OCI-LY1 (cell line): ENCODE results near the gene HUNK.

ENCODE experiments used
- H2AFZ ChIP-seq: fragments of 200-600 bp; sonication (generic), shearing (Covaris generic); 2 replicates; pipeline ENCODE4 v1.6.0; 2014; ENCODE audit warnings: antibody characterized with exemption, mild to moderate bottlenecking, low read length
- H3F3A ChIP-seq: fragments of 200-600 bp; sonication (generic), shearing (Covaris generic); 2 replicates; pipeline ENCODE4 v1.6.0; 2014; ENCODE audit warnings: mild to moderate bottlenecking, antibody characterized with exemption, low read length, moderate library complexity; ENCODE audit not compliant: insufficient read depth
- H3K27ac ChIP-seq: fragments of 200-600 bp; sonication (generic); 2 replicates; pipeline ENCODE4 v1.5.1; 2014; ENCODE audit warnings: low read length, mixed run types, mild to moderate bottlenecking, low read depth; ENCODE audit not compliant: poor library complexity, severe bottlenecking
- H3K27me3 ChIP-seq: fragments of 200-600 bp; sonication (generic); 2 replicates; pipeline ENCODE4 v1.6.0; 2014; ENCODE audit warnings: antibody characterized with exemption, mild to moderate bottlenecking, low read length, moderate library complexity; ENCODE audit not compliant: insufficient read depth
- H3K36me3 ChIP-seq: fragments of 200-600 bp; sonication (generic); 2 replicates; pipeline ENCODE4 v1.6.1; 2014; ENCODE audit warnings: mild to moderate bottlenecking, antibody characterized with exemption, low read length, moderate library complexity, mixed read lengths; ENCODE audit not compliant: insufficient read depth
- H3K4me1 ChIP-seq: fragments of 200-600 bp; sonication (generic); 2 replicates; pipeline ENCODE4 v1.5.1; 2014; ENCODE audit warnings: mild to moderate bottlenecking, low read length, moderate library complexity; ENCODE audit not compliant: insufficient read depth, severe bottlenecking
- H3K4me2 ChIP-seq: fragments of 200-600 bp; sonication (generic), shearing (Covaris generic); 2 replicates; pipeline ENCODE4 v1.6.1; 2014; ENCODE audit warnings: low read length
- H3K4me3 ChIP-seq: fragments of 200-600 bp; sonication (generic); 2 replicates; pipeline ENCODE4 v1.5.1; 2014; ENCODE audit warnings: low read length, low read depth, mild to moderate bottlenecking, mixed read lengths; ENCODE audit not compliant: poor library complexity, severe bottlenecking
- H3K79me2 ChIP-seq: fragments of 200-600 bp; shearing (Covaris generic); 2 replicates; pipeline ENCODE4 v1.6.1; 2016; ENCODE audit warnings: mixed run types, low read length, mixed read lengths; ENCODE audit not compliant: insufficient read depth
- H3K9ac ChIP-seq: fragments of 200-600 bp; sonication (generic), shearing (Covaris generic); 2 replicates; pipeline ENCODE4 v1.6.1; 2014; ENCODE audit warnings: mild to moderate bottlenecking, low read length, mixed read lengths
- H3K9me2 ChIP-seq: fragments of 200-600 bp; sonication (generic), shearing (Covaris generic); 2 replicates; pipeline ENCODE4 v1.6.1; 2014; ENCODE audit warnings: low read depth, mild to moderate bottlenecking, low read length, mixed read lengths
- H3K9me3 ChIP-seq: fragments of 200-600 bp; shearing (Covaris generic); 2 replicates; pipeline ENCODE4 v1.6.1; 2014; ENCODE audit warnings: low read length, mixed read lengths
- H4K20me1 ChIP-seq: fragments of 200-600 bp; sonication (generic), shearing (Covaris generic); 2 replicates; pipeline ENCODE4 v1.6.0; 2016; ENCODE audit warnings: mild to moderate bottlenecking, low read length; ENCODE audit not compliant: insufficient read depth
- EZH2 ChIP-seq: fragments of 200-600 bp; sonication (generic), shearing (Covaris generic); IDR thresholded peaks from 2 replicates; pipeline ENCODE4 v1.8.0; 2017; ENCODE audit warnings: borderline replicate concordance, mixed run types, mild to moderate bottlenecking, antibody characterized with exemption, low read length, moderate library complexity, mixed read lengths
- TF ChIP-seq, protein P1 (sequence below): fragments of 200-600 bp; sonication (generic), shearing (Covaris generic); IDR thresholded peaks from 2 replicates; pipeline ENCODE4 v1.5.1; 2017; ENCODE audit warnings: mild to moderate bottlenecking, antibody characterized with exemption, low read length, moderate library complexity, mixed read lengths

The HUNK gene

GRCh38 chr21:31983554-31983953 lies 110.7 kb downstream of the HUNK start:
- Histone ChIP-seq H3K4me2 (no peak overlapping the region), H3K27ac (no peak overlapping the region), H4K20me1 (no peaks in the 10 kb centered on the region), H3K4me3 (no peak overlapping the region), H3K9me2 (no peaks in the 10 kb centered on the region), H3K79me2 (no peaks in the 10 kb centered on the region), H3K27me3 (no peaks in the 10 kb centered on the region), H3K36me3 (no peaks in the 10 kb centered on the region), H3K4me1 (no peaks in the 10 kb centered on the region), H3F3A (no peaks in the 10 kb centered on the region), H2AFZ (no peak overlapping the region), H3K9ac (no peak overlapping the region), H3K9me3 (no peaks in the 10 kb centered on the region)
- TF ChIP-seq, protein P1, sequence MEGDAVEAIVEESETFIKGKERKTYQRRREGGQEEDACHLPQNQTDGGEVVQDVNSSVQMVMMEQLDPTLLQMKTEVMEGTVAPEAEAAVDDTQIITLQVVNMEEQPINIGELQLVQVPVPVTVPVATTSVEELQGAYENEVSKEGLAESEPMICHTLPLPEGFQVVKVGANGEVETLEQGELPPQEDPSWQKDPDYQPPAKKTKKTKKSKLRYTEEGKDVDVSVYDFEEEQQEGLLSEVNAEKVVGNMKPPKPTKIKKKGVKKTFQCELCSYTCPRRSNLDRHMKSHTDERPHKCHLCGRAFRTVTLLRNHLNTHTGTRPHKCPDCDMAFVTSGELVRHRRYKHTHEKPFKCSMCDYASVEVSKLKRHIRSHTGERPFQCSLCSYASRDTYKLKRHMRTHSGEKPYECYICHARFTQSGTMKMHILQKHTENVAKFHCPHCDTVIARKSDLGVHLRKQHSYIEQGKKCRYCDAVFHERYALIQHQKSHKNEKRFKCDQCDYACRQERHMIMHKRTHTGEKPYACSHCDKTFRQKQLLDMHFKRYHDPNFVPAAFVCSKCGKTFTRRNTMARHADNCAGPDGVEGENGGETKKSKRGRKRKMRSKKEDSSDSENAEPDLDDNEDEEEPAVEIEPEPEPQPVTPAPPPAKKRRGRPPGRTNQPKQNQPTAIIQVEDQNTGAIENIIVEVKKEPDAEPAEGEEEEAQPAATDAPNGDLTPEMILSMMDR: no peak
- no peak for TF ChIP-seq EZH2

DNA sequence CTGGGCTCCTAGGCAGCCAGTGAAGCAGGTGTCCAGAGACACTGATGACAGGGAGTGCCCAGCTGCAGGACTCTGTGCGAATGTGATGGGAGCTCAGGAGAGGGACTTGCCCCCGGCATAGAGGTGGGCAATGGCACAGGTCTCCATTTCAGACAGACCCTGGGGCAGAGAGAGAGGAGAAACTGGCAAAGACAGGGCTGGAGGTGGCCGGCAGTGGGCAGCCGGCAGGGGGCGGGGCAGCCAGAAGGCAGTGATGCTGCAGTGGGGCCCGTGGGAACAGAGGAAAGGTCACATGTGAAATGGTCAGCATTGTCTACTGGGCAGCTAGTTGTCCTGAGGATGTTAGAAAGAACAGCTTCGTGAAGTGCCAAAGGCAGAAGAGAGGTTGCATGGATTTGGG lies 112.6 kb downstream of the HUNK start:
- no peaks in the 10 kb centered on the region for H3K36me3 ChIP-seq

GRCh38 chr21:31986035-31986856 lies 113.4 kb downstream of the HUNK start:
- H3K9me2 ChIP-seq: no peaks in the 10 kb centered on the region
- no peak overlapping the region for H2AFZ ChIP-seq
- no peaks in the 10 kb centered on the region for H3K4me1 ChIP-seq
- no peaks in the 10 kb centered on the region for H3K9me3 ChIP-seq
- no peaks in the 10 kb centered on the region for H3K36me3 ChIP-seq
- H3K9ac ChIP-seq: no peak overlapping the region
- no peaks in the 10 kb centered on the region for H3K79me2 ChIP-seq
- no peaks in the 10 kb centered on the region for H3K27me3 ChIP-seq
- H3K27ac ChIP-seq: no peak overlapping the region
- TF ChIP-seq, protein P1: no peak
- TF ChIP-seq EZH2: no peak
- no peak overlapping the region for H3K4me3 ChIP-seq
- no peaks in the 10 kb centered on the region for H4K20me1 ChIP-seq
- no peaks in the 10 kb centered on the region for H3F3A ChIP-seq
- H3K4me2 ChIP-seq: no peak overlapping the region

More for the DNA sequence above, 112.6 kb downstream of the HUNK start:
- Histone ChIP-seq H2AFZ (no peak overlapping the region), H3F3A (no peaks in the 10 kb centered on the region), H3K79me2 (no peaks in the 10 kb centered on the region), H3K27me3 (no peaks in the 10 kb centered on the region), H3K4me2 (no peak overlapping the region), H3K27ac (no peak overlapping the region), H3K9me2 (no peaks in the 10 kb centered on the region), H3K4me1 (no peaks in the 10 kb centered on the region), H4K20me1 (no peaks in the 10 kb centered on the region), H3K4me3 (no peak overlapping the region), H3K9me3 (no peaks in the 10 kb centered on the region), H3K9ac (no peak overlapping the region)
- no peak for TF ChIP-seq EZH2
- TF ChIP-seq, protein P1: no peak
